ENCODE results near the gene MRPL45. TPM values are rescaled to one million over a fixed set of nuclear protein-coding genes. Genes with fewer than 3 reads are reported as not detected.

Gene MRPL45
- polyA plus RNA-seq, 1 donor from 2014 or later = 27.5 TPM

DNA sequence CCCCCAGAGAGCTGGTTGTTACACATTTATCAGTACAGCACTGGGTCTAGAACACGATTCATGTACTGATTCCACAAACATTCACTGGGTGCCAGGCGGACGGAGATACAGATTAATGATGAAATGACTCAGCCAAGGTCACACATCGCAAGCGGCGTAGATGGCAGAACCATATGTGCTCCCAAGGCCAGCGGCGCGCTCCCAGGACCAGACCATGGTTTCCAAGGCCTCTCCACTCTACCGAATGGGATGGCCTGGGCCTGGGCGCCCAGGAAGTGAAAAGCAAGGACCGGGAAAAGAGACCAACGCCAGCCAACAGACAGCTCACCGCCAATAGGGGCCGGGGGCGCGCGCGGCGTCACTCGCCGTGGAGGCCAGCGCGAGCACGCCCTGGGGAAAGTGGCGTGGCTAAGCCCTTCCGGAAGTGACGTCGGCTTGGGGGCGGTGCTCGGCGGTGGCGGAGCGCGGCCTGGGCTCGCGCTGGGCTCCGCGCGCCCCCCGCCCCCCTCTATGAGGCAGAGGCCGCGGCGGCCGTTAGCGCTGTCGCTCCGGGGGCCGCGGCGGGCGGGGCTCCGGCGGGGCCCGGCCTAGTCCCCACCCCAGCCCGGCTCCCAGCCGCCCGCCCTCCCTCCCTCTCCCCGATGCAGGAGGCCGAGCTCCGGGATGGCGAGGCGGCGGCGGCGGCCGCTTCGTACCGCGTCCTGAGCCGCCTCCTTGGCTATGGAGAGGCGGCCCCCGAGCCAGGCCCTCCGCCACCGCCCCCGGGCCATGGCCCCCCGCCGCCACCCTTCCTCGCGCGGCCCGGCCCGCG lies 54.6 kb downstream of the MRPL45 start, which contains the start of gene SOCS7:
Gene SOCS7, plus strand, starts transcription at position 433 of the 811 bp plus-strand sequence. Its CDS starts 209 bp downstream, at position 642.
- Histone ChIP-seq H3K9me2 (ENCODE audit: insufficient read depth, low read length) (no peaks in the 10 kb centered on the region), H3K4me2 (ENCODE audit: low read length) (peak within 1 kb of the TSS; percentile 81), H4K20me1 (ENCODE audit: insufficient read depth) (peaks cover 4% of the 10 kb centered on the region), H3K9ac (ENCODE audit: low read length) (peak within 1 kb of the TSS; percentile 86), H3F3A (ENCODE audit: insufficient read depth, low read length, poor library complexity, severe bottlenecking) (no peaks in the 10 kb centered on the region), H3K9me3 (ENCODE audit: low read length) (no peaks in the 10 kb centered on the region), H3K79me2 (replicated peaks; ENCODE audit: insufficient read depth, low read length) (peaks cover 39% of the 10 kb centered on the region), H3K36me3 (ENCODE audit: insufficient read depth, low read length) (no peaks in the 10 kb centered on the region), H3K27me3 (ENCODE audit: insufficient read depth, low read depth, low read length) (no peaks in the 10 kb centered on the region), H2AFZ (ENCODE audit: low read depth, low read length) (peak within 1 kb of the TSS; percentile 6), H3K4me3 (ENCODE audit: low read length) (peak within 1 kb of the TSS; percentile 99), H3K27ac (ENCODE audit: low read length) (peak within 1 kb of the TSS; percentile 66)
- TF ChIP-seq, protein P1, sequence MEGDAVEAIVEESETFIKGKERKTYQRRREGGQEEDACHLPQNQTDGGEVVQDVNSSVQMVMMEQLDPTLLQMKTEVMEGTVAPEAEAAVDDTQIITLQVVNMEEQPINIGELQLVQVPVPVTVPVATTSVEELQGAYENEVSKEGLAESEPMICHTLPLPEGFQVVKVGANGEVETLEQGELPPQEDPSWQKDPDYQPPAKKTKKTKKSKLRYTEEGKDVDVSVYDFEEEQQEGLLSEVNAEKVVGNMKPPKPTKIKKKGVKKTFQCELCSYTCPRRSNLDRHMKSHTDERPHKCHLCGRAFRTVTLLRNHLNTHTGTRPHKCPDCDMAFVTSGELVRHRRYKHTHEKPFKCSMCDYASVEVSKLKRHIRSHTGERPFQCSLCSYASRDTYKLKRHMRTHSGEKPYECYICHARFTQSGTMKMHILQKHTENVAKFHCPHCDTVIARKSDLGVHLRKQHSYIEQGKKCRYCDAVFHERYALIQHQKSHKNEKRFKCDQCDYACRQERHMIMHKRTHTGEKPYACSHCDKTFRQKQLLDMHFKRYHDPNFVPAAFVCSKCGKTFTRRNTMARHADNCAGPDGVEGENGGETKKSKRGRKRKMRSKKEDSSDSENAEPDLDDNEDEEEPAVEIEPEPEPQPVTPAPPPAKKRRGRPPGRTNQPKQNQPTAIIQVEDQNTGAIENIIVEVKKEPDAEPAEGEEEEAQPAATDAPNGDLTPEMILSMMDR (IDR thresholded peaks at IDR 0.05; ENCODE audit: poor library complexity, severe bottlenecking) = peak; percentile 27
- TF ChIP-seq RAD21 (conservative IDR thresholded peaks at IDR 0.05) (no peak), POLR2AphosphoS5 (IDR thresholded peaks at IDR 0.05) (peak; percentile 89), EP300 (conservative IDR thresholded peaks at IDR 0.05; ENCODE audit: poor library complexity, severe bottlenecking) (peak; percentile 59), EZH2 (IDR thresholded peaks at IDR 0.05; ENCODE audit: borderline replicate concordance, insufficient read depth, low read length, poor library complexity, severe bottlenecking) (no peak), SMC3 (conservative IDR thresholded peaks at IDR 0.05; ENCODE audit: poor library complexity) (peak; percentile 37), TAF1 (IDR thresholded peaks at IDR 0.05; ENCODE audit: low read depth) (no peak), MXI1 (conservative IDR thresholded peaks at IDR 0.05; ENCODE audit: poor library complexity, severe bottlenecking) (peak; percentile 46)
- TF ChIP-seq, protein P2, sequence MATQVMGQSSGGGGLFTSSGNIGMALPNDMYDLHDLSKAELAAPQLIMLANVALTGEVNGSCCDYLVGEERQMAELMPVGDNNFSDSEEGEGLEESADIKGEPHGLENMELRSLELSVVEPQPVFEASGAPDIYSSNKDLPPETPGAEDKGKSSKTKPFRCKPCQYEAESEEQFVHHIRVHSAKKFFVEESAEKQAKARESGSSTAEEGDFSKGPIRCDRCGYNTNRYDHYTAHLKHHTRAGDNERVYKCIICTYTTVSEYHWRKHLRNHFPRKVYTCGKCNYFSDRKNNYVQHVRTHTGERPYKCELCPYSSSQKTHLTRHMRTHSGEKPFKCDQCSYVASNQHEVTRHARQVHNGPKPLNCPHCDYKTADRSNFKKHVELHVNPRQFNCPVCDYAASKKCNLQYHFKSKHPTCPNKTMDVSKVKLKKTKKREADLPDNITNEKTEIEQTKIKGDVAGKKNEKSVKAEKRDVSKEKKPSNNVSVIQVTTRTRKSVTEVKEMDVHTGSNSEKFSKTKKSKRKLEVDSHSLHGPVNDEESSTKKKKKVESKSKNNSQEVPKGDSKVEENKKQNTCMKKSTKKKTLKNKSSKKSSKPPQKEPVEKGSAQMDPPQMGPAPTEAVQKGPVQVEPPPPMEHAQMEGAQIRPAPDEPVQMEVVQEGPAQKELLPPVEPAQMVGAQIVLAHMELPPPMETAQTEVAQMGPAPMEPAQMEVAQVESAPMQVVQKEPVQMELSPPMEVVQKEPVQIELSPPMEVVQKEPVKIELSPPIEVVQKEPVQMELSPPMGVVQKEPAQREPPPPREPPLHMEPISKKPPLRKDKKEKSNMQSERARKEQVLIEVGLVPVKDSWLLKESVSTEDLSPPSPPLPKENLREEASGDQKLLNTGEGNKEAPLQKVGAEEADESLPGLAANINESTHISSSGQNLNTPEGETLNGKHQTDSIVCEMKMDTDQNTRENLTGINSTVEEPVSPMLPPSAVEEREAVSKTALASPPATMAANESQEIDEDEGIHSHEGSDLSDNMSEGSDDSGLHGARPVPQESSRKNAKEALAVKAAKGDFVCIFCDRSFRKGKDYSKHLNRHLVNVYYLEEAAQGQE (IDR thresholded peaks at IDR 0.05; ENCODE audit: borderline replicate concordance) = peak; percentile 70

DNA sequence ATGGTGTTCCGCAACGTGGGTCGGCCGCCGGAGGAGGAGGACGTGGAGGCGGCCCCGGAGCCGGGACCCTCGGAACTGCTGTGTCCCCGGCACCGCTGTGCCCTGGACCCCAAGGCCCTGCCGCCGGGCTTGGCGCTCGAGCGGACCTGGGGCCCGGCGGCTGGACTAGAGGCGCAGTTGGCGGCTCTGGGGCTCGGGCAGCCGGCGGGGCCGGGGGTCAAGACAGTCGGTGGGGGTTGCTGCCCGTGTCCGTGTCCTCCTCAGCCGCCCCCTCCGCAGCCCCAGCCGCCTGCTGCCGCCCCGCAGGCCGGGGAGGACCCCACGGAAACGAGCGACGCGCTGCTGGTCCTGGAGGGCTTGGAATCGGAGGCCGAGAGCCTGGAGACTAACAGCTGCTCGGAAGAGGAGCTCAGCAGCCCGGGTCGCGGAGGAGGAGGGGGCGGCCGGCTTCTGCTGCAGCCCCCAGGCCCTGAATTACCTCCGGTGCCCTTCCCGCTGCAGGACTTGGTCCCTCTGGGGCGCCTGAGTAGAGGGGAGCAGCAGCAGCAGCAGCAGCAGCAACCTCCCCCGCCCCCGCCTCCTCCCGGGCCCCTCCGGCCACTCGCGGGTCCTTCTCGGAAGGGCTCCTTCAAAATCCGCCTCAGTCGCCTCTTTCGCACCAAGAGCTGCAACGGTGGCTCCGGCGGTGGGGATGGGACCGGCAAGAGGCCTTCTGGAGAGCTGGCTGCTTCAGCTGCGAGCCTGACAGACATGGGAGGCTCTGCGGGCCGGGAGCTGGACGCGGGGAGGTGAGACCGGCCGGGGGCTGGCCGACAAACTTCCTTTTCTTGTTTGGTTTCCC lies 55.5 kb downstream of the MRPL45 start:
- Histone ChIP-seq H3K9me3 (ENCODE audit: low read length) (no peaks in the 10 kb centered on the region), H3K9me2 (ENCODE audit: insufficient read depth, low read length) (no peaks in the 10 kb centered on the region), H4K20me1 (ENCODE audit: insufficient read depth) (peaks cover 4% of the 10 kb centered on the region), H2AFZ (ENCODE audit: low read depth, low read length) (no peak overlapping the region), H3K36me3 (ENCODE audit: insufficient read depth, low read length) (no peaks in the 10 kb centered on the region), H3K27me3 (ENCODE audit: insufficient read depth, low read depth, low read length) (no peaks in the 10 kb centered on the region), H3F3A (ENCODE audit: insufficient read depth, low read length, poor library complexity, severe bottlenecking) (no peaks in the 10 kb centered on the region), H3K9ac (ENCODE audit: low read length) (peak overlapping the region; percentile 86), H3K79me2 (replicated peaks; ENCODE audit: insufficient read depth, low read length) (peaks cover 47% of the 10 kb centered on the region), H3K4me3 (ENCODE audit: low read length) (peak overlapping the region; percentile 99), H3K27ac (ENCODE audit: low read length) (peak overlapping the region; percentile 63), H3K4me2 (ENCODE audit: low read length) (peak overlapping the region; percentile 81)
- TF ChIP-seq EZH2 (IDR thresholded peaks at IDR 0.05; ENCODE audit: borderline replicate concordance, insufficient read depth, low read length, poor library complexity, severe bottlenecking) (no peak), TAF1 (IDR thresholded peaks at IDR 0.05; ENCODE audit: low read depth) (no peak), SMC3 (conservative IDR thresholded peaks at IDR 0.05; ENCODE audit: poor library complexity) (no peak), RAD21 (conservative IDR thresholded peaks at IDR 0.05) (no peak), EP300 (conservative IDR thresholded peaks at IDR 0.05; ENCODE audit: poor library complexity, severe bottlenecking) (no peak), MXI1 (conservative IDR thresholded peaks at IDR 0.05; ENCODE audit: poor library complexity, severe bottlenecking) (no peak), POLR2AphosphoS5 (IDR thresholded peaks at IDR 0.05) (no peak)
- TF ChIP-seq, protein P1 (IDR thresholded peaks at IDR 0.05; ENCODE audit: poor library complexity, severe bottlenecking) = no peak
- TF ChIP-seq, protein P2 (IDR thresholded peaks at IDR 0.05; ENCODE audit: borderline replicate concordance) = no peak

Measured in neural cell (in vitro differentiated cells).